GM19463 (cell line): ENCODE data around the gene ASB4.
"Not testable (repeated sequence)": the region's sequence is repeated elsewhere in the genome, so short reads cannot be mapped to it uniquely, and the experiment has no call there.

Experiments used
- ATAC-seq: cut with Tn5 transposase; IDR thresholded peaks from one replicate; pipeline ENCODE4 v1.9.1; 2021; ENCODE audit warnings: mild to moderate bottlenecking, moderate library complexity; ENCODE audit not compliant: unreplicated experiment

Gene ASB4, protein sequence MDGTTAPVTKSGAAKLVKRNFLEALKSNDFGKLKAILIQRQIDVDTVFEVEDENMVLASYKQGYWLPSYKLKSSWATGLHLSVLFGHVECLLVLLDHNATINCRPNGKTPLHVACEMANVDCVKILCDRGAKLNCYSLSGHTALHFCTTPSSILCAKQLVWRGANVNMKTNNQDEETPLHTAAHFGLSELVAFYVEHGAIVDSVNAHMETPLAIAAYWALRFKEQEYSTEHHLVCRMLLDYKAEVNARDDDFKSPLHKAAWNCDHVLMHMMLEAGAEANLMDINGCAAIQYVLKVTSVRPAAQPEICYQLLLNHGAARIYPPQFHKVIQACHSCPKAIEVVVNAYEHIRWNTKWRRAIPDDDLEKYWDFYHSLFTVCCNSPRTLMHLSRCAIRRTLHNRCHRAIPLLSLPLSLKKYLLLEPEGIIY

DNA sequence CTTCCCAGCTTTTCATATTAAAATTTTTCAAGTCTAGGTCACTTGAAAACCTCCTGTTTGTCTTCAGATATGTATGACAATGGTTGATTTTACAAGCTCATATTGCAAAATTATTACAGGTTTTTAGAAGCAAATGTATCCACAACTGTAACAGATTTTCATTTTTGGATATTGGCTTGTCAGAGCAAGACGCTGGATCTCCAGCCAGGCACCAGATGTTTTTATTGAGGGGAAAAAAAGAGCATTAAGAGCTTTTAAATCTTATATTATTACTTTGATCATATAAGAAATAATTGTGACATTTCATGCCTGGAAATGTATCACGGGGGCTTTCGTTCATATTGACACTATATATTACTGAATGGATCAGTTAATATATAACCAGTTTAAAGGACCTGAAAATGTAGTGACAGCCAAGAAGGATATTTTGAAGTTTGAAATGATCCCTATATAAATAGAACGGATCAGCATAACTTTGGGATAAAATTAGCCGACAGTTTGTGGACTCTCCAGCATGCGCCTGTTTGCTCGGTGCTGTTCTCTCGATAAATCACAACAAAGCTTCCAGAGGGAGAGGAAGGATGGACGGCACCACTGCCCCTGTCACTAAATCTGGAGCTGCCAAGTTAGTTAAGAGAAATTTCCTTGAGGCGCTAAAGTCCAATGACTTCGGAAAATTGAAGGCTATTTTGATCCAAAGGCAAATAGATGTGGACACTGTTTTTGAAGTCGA lies at the start of gene ASB4:
Gene ASB4, plus strand, starts transcription at position 553 of the 733 bp plus-strand sequence. Its CDS starts 29 bp downstream, at position 582.
- ATAC-seq: no peak

DNA sequence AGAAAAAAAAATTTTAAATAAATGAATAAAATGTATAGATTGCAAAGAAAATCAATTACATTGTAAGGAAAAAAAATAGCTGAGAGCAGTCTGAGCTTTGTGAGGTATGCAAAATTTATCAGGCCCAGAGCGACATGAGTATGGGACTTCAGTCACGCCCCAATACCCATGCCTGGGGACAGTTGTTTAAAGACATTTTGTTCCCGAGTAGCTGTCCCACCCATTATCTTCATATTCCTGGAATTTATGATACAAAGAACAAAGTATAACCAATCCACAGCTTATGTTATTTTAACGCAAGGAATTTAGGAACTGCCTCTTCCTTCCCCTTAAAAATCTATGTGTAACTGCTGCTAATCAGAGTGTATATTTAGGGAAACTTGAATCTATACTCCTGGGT lies 49.3 kb upstream of the ASB4 start:
- ATAC-seq: no peak

DNA sequence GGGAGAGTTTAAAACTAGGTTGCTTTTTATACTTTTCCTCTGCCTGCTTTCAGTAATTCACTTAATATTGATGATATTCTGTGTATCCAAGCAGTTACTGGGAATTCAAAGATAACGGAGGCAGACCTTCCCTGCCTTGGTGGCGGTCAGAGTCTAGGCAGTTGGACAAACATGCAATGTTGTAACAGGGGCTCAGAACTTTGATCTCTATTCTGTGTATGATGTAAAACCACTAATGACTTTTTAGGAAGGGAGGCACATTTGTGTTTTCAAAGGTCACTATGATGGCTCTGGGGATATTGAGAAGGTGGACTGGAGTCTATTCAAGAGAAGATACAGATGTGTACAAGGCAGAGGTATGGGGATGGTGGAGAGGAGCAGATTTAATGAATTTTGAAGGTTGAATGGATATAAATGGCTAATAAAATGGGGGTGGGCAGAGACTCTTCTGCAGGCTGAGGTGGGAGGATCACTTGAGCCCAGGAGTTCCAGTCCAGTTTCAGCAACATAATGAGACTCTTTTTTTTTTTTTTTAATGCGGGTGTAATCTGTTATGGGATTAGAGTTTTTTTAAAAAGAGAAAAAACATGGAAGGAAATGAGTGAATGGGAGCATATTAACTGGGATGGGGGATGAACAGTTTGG lies 45.2 kb upstream of the ASB4 start:
- ATAC-seq: no peak

DNA sequence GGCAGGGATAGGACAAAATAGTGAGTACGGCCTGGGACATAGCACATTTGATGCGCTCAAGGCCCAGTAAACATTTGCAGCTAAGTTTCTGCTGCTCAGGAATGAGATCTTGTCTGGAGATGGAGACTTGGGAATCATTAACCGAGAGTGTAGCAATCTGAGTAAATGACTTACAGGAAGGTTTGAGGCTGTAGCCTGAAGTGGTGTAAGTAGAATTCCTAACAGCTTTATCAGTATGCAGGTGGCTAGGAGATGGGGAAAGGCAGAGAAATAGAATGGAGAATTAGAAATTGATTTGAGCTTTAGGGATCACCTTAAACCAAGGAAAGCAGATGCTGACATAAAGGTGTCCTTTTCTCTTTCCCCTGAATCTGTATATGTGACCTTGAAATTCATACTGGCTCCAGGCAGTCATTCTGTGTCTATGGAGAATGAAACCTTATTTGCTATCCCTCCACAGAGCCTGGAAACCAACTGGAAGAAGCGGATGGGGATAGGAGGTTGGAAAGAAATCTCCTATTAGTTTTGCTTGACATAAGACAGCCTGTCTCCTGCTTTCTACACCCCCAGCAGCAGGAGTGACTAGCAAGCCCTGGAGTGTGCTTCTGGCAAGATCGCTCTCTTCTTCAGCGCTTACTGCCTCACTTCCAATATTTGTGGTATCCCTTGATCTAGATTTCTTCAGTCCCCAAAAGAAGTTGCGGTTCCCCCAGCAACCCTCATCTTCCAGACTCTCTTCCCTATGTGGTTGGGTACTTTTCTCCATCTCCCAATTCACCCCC lies 44.5 kb upstream of the ASB4 start:
- ATAC-seq: peak; percentile 55

DNA sequence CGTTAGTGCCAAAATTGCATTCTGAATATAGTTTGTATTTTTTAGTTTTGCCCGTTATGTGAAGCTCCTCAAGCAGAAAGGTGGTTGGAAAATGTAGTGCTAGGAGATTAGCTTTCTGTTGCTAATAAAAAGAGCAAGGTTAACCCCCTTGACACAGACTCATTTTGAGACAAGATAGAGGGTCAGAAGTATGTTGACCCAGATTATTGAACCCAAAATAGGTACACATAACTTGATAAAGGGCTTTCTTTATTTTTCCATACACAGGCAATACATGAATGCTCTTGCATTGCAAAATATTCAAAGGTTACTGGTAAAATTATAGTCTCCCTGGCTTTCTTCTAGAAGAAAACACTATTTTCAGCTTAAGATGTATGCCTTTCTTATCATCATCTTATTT lies 40.9 kb upstream of the ASB4 start:
- ATAC-seq: no peak

DNA sequence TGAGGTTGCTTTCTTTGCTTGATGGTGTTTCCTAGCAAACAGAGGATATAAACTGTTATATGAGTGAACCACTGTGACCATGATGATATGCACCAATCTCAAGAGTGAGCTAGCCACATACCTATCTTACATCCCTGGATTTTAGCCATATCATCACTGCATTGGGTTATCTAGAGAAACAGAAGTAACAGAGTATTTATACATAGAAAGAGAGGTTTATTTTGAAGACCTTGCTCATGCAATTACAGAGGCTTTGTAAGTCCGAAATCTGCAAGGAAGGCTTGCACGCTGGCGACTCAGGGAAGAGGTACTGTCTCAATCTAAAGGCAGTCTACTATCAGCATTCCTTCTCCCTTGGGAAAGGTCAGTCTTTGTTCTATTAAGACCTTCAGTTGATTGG lies 39.1 kb upstream of the ASB4 start:
- ATAC-seq: no peak

DNA sequence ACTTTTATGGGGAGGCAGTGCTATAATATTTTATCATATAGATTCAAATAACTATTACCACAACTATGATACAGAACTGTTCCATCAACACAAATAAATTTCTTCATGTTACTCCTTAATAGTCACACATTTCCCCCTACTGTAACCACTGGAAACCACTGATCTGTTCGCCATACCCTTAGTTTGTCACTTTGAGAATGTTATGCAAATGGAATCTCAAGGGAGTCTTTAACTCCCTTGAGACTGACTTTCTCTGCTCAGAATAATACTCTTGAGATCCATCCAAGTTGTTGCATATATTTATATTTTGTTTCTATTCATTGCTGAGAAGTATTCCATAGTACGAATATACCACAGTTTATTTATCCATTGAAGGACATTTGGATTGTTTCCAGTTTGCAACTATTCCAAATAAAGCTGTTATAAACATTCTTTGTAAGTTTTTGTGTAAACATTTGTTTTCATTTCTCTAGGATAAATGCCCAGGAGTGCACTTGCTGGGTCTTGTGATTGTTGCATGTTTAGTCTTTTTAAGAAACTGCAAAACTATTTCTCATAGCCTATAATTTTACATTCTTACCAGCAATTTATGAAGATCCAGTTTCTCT lies 31.2 kb upstream of the ASB4 start:
- ATAC-seq: peak; percentile 55

DNA sequence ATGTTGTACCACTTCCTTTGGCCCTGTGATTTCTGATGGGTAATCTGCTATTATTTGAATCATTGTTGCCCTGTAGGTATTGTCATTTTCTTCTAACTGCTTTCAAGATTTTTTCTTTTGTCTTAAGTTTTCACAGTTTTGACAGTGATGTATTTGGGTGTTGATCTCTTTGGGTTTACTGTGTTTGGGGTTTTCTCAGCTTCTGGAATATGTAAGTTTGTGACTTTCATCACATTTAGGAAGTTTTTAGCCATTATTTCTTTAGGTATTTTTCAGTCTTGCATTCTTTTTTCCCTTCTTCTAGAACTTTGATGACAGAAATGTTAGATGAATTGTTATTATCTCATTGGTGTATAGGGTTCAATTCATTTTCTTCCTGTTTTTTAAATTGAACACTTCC lies 27.8 kb upstream of the ASB4 start:
- no peak for ATAC-seq

DNA sequence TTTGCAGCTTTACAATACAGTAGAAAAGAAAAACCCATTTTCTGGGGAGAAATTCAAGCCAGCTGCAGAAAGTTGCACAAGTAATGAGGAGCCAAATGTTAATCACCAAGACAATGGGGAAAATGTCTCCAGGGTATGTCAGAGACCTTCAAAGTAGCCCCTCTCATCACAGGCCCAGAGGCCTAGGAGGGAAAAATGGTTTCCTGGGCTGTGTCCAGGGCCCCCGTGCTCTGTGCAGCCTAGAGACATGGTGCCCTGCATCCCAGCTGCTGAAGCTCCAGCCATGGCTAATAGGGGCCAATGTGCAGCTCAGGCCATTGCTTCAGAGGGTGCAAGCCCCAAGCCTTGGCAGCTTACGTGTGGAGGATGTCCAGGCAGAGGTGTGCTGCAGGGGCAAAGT lies 25.1 kb upstream of the ASB4 start:
- not testable (repeated sequence) for ATAC-seq

DNA sequence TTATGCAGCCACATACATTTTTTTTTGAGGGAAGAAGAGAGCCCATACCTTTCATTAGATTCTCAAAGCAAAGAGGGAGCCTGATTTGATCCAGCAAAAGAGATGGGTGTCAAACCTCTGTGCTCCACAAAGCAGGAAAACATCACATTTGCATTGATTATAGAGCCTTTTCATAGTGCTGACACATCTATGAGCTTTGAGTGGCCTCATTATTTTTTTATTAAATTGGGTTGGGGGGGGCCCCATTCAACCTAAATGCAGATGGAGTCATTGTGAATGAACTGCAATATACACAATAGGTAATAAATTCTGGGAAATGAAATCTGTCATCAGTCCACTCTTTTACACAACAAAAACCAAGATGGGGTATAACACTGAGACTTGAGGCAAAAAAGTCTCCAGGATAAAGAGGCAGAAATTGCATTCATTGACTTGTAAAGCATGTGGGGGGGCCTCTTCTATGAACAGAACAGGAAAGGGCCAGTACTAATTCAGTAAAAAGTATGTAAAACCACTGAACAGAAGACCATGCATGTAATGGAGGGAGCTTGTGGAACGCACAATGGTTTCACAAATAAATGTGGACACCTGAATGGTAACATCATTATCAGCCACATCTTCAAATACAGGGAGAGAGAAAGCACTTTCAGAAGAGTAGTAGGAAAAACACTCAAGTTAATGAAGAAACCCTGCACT lies 17.7 kb upstream of the ASB4 start:
- no peak for ATAC-seq

DNA sequence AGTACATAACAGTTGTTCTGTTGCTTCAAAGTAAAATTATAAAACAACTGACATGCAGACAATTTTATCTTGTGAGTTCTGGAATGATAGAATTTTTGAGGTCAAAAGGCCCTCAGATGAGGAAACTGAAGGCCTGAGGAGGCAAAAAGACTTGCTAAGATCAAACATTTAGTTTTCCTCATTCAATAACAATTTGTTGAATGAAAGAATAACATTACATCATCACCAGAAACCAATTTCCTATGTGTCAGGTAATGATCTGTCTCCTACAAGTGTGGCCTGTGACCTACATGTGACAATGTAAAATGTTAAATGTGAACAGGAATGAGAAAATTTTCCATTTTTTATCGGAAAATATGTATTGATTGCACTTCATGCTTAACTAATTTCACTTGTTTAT lies 16.6 kb upstream of the ASB4 start:
- ATAC-seq: no peak

DNA sequence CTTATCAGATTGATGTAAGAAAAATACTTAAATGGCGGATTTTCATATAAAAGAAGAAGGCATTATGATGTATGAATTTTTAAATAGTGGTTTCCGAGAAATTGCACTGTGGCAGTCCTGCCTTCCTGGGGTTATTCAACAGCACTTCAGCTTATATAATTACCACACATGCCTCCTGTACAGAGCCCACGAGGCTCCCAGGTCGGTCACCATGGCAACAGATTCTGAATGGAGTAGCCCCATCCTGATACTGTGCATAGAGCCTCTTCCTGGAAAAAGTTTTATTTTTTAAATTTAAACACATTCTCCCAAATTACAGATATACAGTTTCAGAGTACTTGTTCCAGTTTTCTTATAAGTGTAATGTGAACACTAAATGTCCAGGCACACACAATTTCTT lies 15.9 kb upstream of the ASB4 start:
- ATAC-seq: no peak

DNA sequence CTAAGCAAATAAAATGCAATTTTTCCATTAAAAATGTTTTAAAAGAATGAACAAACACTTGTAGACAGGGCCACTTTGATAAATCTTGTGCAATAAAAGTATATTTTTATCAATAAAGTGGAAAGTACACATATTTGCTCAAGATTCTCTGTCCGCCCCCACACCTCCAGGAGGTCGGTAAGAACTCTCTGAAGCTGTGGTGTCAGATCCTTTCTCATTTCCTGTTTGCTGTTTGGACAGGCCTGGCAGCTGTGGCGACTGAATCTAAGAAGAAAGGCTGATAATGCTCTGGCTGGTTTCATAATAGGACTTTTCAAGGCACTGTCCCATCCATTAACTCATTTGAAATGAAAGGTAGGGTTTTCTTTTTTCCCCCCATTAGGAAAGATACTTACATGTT lies 15.3 kb upstream of the ASB4 start:
- ATAC-seq: peak; percentile 98

DNA sequence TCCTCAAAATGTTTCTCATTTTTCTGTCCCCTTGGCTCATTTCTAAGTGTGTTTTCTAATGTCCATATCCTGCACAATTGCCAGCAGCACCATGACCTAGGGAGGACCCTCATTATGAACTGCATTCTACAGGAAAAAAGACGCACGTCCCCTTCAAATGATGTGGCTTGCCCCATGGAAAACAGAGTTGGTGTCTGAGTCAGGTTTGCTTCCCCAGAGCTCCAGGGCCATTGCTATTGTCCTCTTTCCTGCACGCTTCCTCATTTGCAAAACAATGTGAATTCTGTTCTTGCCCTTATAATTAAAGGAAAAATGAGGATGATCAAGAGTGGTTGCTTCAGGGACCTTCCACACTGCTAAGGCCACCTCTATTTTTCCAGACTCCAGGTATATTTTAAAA lies 14.7 kb upstream of the ASB4 start:
- no peak for ATAC-seq

DNA sequence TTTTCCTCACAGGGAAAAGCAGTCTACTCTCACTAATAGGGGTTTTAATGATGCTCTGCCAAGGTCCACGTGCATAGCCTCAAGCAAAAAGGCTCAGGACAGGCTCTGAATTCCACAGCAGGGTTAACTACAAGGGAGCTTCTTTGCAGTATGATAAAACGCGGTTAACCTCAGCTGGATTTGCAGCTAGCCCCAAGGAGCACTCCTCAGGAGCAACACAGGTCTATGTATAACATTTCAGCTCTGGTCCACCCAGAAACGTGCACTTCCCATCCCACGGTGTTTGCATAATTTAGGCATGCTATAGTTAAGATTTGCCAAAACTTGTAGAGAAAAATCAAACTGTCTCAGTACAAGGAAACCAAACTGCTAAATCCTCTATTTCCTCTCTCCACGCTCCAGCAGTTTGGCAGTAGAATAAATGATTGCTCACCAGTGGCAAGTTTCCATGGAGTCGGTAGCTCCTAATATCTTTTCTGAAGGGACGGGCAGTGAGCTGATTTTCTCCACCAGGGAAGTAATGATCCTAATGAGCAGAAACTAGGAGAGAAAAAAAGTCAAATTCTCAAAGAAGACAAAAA lies 13.1 kb upstream of the ASB4 start:
- ATAC-seq: no peak

DNA sequence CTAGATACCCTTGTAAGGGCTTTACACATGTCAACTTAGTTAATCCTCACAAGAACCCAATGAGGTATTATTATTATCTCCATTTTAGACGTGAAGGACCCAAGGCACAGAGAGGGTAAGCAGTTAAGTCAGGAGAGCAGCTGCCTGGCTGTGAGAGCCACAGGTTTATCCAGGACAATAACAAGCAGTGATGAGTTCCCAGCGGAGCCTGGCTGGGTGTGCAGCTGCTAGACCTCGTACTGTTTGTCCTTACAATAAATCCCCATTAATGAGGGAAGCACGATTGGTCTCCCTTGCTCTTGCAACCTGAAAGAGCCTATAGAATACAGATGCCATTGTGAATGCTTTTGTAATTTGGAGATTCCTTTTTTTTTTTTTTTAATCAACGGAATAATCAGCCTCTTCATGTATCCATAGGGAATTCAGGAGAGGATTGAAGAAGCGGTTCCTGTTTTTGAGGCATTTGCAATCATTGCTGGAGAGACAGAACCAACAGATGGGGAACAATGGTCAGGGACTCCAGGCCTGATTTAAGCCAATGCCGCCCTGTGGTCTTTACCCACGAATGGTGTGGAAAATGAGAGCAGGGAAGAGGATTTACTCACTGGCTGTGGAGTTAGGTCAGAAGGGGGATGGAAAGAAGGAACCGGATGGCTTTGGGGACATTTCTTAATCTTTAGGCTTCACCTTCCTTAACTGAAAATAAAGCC lies 12.3 kb upstream of the ASB4 start:
- ATAC-seq: no peak

DNA sequence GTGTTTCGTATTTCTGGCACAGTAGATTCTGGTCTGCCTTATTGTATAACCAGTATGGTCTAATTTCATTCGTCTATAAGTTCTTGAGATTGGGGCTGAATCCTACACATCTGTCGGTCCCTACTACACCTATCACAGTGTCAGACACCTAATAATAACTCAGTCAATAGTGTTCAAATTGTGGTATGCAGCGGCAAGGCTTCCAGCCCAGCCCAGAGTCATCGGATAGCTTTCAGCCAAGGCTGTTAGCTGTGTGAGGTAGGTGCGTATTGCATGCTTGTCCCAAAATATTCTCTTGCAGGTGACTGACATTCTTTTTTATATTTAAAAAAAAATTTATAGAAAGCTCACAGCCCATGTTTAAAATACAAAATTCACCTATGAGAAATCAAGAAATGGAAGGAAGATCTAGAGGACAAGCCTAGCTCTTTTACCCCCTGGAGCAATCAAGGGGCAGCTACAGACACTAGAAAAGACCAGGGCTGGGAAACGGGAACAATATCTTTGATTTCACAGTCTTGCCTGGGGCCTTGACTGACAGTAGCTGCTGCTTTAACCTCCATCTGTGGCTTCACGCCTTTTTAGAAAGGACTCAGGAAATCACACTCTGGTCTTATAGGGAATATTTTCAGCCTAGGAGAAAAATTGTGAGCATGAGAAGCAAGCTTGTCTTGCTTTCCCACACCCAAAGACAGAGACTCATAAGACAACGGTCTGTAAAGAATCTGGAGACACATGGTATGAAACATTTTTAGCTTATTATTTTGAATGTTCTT lies 9.5 kb upstream of the ASB4 start:
- ATAC-seq: no peak

DNA sequence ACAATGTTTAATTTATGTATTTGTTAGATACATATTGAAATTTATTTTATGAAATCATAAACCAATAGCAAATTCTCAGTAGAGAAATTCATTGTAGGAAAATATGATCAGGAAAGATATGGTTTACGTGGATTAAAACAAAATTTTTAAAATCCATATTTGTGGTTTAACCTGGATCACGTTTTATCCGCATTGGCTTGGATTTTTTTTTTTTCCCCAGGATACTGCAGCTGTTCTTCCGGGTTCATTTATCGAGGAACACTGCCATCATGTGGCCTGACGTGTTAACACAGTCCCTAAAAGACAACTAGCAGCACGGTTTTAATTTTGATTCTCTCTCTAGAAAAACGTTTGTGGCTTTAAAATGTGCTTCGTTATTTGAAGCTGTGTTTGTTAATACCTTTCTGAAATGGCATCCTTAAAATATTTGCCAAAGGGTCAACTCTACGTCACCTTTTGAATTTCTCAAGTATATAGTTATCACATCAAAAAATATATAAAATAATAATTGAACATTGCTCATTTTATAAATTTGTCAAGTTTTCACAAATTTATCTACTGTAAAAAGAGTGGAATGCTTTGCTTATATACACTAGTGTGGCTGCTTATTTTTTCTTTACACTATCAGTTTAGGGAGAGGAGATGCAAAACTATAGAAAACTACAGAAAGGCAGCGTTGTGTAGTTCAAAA lies 8.7 kb upstream of the ASB4 start:
- peak; percentile 55 for ATAC-seq
